HG03196 (cell line): ENCODE results near the gene SPI1.

ENCODE experiments used
- ATAC-seq: cut with Tn5 transposase; IDR thresholded peaks from one replicate; pipeline ENCODE4 v1.9.1; 2021; ENCODE audit not compliant: unreplicated experiment

SPI1 gene

DNA sequence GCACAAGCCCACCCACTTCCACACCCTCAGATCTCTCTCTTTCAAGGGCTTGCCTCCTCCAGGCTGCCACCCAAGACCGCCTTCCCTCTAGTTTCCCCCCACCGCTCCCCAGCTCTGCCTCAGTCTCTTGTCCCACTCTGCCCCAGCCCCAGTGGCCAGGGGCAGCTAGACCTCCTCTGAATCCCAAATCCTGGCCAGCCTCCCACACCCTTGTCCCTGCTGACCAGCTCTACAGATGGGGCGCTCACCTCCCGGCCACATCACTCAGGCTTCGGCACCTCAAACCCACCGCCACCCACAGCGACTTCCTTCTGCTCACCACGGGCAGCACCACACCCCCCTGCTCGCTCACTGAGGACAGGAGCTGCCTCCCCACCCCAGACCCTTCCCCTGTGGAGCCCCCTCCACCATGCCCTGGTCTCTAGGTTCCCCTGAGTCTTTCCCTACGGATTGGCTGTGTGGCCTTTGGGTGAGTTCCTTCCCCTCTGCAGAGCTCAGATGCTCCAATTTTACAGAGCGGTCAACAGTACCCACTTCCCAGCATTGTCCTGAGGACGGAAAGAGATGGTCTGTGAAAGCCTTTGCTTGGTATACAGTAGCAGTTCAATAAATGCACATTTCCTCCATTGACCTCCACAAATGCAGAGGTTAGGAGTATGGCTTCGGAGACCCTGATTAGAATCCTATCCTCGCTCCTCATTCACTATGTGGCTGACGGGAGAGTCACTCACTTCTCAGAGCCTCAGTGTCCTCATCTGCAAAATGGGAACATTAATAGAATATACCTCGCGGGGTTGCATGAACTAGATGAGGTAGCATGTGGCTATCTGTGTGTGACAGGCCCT lies 11.5 kb upstream of the SPI1 start:
- no peak for ATAC-seq

GRCh38 chr11:47388697-47389576 lies 10.6 kb upstream of the SPI1 start:
- no peak for ATAC-seq

GRCh38 chr11:47387944-47388696 lies 9.8 kb upstream of the SPI1 start:
- no peak for ATAC-seq

DNA sequence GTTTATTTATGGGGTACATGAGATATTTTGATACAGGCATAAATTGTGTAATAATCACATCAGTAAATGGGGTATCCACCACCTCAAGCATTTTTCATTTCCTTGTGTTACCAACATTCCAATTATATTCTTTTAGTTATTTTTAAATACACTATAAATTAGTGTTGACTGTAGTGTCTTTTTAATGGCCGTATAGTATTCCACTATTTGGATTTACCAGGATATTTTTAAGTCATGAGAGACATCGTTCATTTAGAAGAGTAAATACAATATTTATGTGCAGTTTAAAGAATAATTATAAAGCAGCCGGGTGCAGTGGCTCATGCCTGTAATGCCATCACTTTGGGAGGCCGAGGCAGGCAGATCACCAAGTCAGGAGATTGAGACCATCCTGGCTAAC lies 6.2 kb upstream of the SPI1 start:
- no peak for ATAC-seq

DNA sequence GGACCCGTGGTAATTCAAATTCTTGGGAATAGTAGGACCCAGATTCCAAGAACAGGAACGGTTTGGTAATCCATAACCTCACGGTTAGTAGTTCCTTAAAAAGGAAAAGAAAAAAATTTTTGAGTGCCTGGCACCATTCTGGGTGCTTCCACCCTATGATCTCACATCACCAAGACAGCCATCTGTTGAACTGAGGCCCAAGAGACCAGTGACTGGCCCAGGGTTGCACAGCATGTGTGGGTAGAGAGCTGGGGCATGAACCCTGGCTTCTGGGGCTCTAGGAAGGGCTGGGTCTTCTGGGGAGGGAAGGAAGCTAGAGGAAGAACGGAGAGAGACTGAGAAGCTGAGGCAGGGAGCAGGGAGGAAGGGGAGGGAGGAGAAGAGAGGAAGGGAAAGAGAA lies 4.7 kb upstream of the SPI1 start:
- no peak for ATAC-seq

DNA sequence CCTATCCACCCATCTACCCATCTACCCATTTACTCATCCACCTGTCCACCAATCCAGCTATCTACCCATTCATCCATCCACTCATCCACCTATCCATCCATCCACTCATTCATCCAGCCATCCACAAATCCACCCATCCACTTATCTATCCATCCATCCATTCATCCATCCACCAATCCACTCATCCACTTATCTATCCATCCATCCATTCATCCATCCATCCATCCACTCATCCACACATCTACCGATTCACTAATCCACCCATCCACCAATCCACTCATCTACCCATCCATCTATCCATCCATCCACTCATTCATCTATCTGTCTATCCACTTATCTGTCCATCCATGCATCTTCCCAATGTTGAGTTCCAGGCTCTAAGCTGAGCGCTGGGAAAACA lies 1.7 kb upstream of the SPI1 start:
- no peak for ATAC-seq

- no peak for ATAC-seq
These were observed 970 bp upstream of the SPI1 start for GRCh38 chr11:47379317-47379716.

GRCh38 chr11:47378836-47379170 lies 456 bp upstream of the SPI1 start:
- ATAC-seq = no peak

GRCh38 chr11:47377571-47378009 lies 757 bp downstream of the SPI1 start:
- ATAC-seq = no peak

GRCh38 chr11:47376525-47377371 lies 1.6 kb downstream of the SPI1 start:
- no peak for ATAC-seq

DNA sequence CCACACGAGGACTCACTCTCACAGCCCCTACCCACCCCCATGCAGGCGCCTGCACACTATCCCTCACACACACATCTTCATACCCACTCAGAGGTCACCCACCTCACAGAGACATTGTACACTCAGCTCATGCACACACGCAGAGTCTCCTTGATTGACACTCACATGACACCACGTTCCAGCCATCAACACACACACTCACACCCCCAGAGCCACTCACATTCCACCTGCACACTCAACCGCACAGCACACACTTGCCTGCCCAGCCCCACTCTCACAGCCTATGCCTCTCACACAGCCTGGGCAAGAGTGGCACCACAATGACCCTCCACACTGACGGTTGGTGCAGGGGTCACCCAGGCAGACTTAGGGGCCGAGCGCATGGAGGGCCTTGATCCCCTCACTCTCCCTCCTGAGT lies 2.2 kb downstream of the SPI1 start:
- ATAC-seq = no peak

DNA sequence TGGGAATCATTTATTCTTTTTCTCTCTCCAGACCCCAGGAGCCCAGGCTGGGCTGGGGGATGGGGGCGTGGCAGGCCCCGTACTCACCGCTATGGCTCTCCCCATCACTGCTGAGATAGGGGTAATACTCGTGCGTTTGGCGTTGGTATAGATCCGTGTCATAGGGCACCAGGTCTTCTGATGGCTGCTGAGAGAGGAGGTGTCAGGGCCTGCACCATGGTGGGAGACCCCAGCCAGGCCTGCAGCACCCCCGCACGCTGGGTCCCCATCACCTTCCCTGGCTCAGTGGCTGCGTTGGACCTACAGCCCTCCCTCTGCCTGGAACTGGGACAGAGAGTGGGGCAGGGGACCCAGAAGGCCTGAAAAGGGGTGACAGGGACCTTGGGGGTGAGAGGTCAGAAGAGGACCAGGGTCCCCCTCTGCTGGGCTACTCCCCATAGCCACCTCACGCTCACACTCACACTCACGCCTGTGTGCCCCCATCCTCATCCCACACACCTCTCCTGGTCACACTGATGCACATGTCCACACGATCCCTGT lies 2.7 kb downstream of the SPI1 start:
- ATAC-seq = no peak

GRCh38 chr11:47375020-47375419 lies 3.3 kb downstream of the SPI1 start:
- no peak for ATAC-seq

DNA sequence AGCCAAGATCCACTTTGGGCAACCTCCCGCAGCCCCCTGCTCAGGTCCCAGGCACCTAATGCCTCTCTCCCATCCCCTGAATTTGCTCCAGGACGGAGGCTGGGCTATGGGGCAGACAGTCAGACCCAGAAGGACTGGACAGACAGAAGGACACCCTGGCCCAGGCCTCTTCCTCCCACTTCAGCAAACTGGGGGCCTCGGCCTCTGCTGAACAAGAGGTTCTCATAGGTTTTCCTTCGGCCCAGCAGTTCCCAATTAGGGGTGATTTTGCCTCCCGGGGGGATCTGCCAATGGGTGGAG lies 3.7 kb downstream of the SPI1 start:
- ATAC-seq = no peak

DNA sequence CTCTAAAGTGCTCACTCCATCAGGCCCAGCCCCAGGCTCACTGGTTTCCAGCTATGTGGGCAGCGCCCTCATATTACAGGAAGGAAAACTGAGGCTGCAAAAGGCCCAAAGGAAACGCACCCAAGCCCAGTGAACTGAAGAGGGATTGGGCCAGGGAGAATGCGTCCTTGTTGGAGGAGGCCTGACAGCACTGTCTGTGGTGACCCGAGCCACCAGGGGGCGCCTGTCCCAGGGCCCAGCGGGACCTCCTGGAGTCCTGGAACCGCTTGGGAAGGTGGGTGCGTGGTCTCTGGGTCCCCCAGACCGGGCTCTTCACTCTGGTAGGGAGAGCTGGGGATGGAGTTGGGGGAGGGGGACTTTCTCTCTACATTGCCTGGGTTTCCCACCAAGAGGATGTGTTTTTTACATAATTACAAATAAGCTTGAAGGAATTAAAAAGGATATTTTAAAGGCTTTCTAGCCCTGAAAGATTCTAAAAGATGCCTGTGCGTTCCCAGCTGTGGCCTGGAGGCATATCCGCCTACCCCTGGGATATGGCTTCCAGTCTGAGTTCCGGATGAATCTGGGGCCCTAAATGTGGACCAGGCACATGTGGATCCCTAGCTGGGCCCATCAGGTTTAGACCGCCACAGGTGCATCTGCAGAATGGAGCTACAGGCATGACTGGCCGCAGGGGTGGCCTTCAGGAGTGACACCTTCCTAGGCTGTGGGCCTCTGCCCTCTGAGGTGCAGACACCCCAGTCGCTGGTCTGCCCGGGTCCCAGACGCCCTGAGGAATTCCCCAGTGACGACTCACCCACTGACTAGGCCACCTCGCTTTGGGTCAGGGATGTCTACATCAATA lies 4.2 kb downstream of the SPI1 start:
- no peak for ATAC-seq

DNA sequence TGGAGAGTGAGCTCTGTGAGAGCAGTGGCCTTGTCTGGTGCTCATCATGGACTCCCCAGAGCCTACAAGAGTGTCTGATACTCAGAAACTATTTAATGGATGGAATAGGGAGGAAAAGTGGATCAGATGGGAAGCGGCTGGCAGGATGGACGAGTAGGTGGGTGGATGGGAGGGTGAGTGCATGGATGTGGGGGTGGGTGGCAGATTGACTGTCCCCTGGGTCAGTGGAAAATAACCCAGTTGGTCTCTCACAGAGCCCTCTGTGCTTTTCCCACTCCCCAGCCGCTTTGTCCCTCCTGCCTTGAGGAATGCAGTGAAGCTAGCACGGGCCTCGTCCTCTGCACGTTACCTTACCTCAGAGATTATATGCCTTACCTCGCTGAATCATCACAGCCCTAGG lies 5.9 kb downstream of the SPI1 start:
- no peak for ATAC-seq

- no peak for ATAC-seq
These were observed 8.7 kb downstream of the SPI1 start for GRCh38 chr11:47369676-47370075.

GRCh38 chr11:47366020-47366490 lies 12.3 kb downstream of the SPI1 start:
- no peak for ATAC-seq

- no peak for ATAC-seq
These were observed 16.9 kb downstream of the SPI1 start for GRCh38 chr11:47361419-47361818.
